ENCODE data around the gene CADPS.

The CADPS gene

GRCh38 chr3:62700357-62700756 lies 174.9 kb downstream of the CADPS start:
- Histone ChIP-seq H3K36me3 (ENCODE audit: insufficient read depth, low read length) (no peaks in the 10 kb centered on the region), H3K79me2 (ENCODE audit: insufficient read depth, low read length) (no peaks in the 10 kb centered on the region), H4K20me1 (ENCODE audit: insufficient read depth, low read length) (no peaks in the 10 kb centered on the region), H3F3A (ENCODE audit: insufficient read depth, low read length) (no peaks in the 10 kb centered on the region), H3K4me2 (ENCODE audit: low read length) (no peak overlapping the region), H3K4me1 (ENCODE audit: insufficient read depth, low read length, severe bottlenecking) (no peaks in the 10 kb centered on the region), H3K4me3 (ENCODE audit: low read depth, low read length, poor library complexity, severe bottlenecking) (no peak overlapping the region), H3K9me2 (ENCODE audit: low read depth, low read length) (no peaks in the 10 kb centered on the region), H2AFZ (ENCODE audit: low read length) (no peak overlapping the region), H3K27me3 (ENCODE audit: insufficient read depth, low read length) (no peaks in the 10 kb centered on the region), H3K9ac (ENCODE audit: low read length) (no peak overlapping the region), H3K9me3 (ENCODE audit: low read length) (no peaks in the 10 kb centered on the region), H3K27ac (ENCODE audit: low read depth, low read length, poor library complexity, severe bottlenecking) (no peak overlapping the region)
- TF ChIP-seq EZH2 (IDR thresholded peaks at IDR 0.05; ENCODE audit: borderline replicate concordance, low read length), result no peak
- TF ChIP-seq, protein P1, sequence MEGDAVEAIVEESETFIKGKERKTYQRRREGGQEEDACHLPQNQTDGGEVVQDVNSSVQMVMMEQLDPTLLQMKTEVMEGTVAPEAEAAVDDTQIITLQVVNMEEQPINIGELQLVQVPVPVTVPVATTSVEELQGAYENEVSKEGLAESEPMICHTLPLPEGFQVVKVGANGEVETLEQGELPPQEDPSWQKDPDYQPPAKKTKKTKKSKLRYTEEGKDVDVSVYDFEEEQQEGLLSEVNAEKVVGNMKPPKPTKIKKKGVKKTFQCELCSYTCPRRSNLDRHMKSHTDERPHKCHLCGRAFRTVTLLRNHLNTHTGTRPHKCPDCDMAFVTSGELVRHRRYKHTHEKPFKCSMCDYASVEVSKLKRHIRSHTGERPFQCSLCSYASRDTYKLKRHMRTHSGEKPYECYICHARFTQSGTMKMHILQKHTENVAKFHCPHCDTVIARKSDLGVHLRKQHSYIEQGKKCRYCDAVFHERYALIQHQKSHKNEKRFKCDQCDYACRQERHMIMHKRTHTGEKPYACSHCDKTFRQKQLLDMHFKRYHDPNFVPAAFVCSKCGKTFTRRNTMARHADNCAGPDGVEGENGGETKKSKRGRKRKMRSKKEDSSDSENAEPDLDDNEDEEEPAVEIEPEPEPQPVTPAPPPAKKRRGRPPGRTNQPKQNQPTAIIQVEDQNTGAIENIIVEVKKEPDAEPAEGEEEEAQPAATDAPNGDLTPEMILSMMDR (IDR thresholded peaks at IDR 0.05; ENCODE audit: low read length), result no peak

DNA sequence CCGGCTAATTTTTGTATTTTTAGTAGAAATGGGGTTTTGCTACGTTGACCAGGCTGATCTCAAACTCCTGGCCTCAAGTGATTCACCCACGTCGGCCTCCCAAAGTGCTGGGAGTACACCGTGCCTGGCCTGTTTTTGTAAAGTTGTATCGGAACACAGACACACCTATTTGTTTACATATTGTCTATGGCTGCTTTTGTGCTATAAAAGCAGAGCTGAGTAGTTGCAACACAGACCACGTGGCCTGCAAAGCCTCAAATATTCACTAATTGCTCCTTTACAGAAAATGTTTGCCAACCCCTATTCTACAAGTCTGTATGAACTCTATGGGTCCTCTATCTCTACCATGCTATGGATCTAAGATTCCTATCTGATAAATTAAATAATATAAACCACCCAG lies 175.5 kb downstream of the CADPS start:
- Histone ChIP-seq H3K9ac (ENCODE audit: low read length) (no peak overlapping the region), H3K4me3 (ENCODE audit: low read depth, low read length, poor library complexity, severe bottlenecking) (no peak overlapping the region), H3F3A (ENCODE audit: insufficient read depth, low read length) (no peaks in the 10 kb centered on the region), H4K20me1 (ENCODE audit: insufficient read depth, low read length) (no peaks in the 10 kb centered on the region), H3K27me3 (ENCODE audit: insufficient read depth, low read length) (no peaks in the 10 kb centered on the region), H2AFZ (ENCODE audit: low read length) (no peak overlapping the region), H3K27ac (ENCODE audit: low read depth, low read length, poor library complexity, severe bottlenecking) (no peak overlapping the region), H3K36me3 (ENCODE audit: insufficient read depth, low read length) (no peaks in the 10 kb centered on the region), H3K9me2 (ENCODE audit: low read depth, low read length) (no peaks in the 10 kb centered on the region), H3K9me3 (ENCODE audit: low read length) (no peaks in the 10 kb centered on the region), H3K79me2 (ENCODE audit: insufficient read depth, low read length) (no peaks in the 10 kb centered on the region), H3K4me2 (ENCODE audit: low read length) (no peak overlapping the region), H3K4me1 (ENCODE audit: insufficient read depth, low read length, severe bottlenecking) (no peaks in the 10 kb centered on the region)
- TF ChIP-seq, protein P1 (IDR thresholded peaks at IDR 0.05; ENCODE audit: low read length), result no peak
- no peak for TF ChIP-seq EZH2 (IDR thresholded peaks at IDR 0.05; ENCODE audit: borderline replicate concordance, low read length)

GRCh38 chr3:62696011-62696410 lies 179.2 kb downstream of the CADPS start:
- no peaks in the 10 kb centered on the region for H4K20me1 ChIP-seq (ENCODE audit: insufficient read depth, low read length)
- H3K4me1 ChIP-seq (ENCODE audit: insufficient read depth, low read length, severe bottlenecking), result no peaks in the 10 kb centered on the region
- no peaks in the 10 kb centered on the region for H3K36me3 ChIP-seq (ENCODE audit: insufficient read depth, low read length)
- no peak overlapping the region for H3K27ac ChIP-seq (ENCODE audit: low read depth, low read length, poor library complexity, severe bottlenecking)
- H3K9me2 ChIP-seq (ENCODE audit: low read depth, low read length), result no peaks in the 10 kb centered on the region
- no peak overlapping the region for H3K4me3 ChIP-seq (ENCODE audit: low read depth, low read length, poor library complexity, severe bottlenecking)
- no peaks in the 10 kb centered on the region for H3K79me2 ChIP-seq (ENCODE audit: insufficient read depth, low read length)
- no peak overlapping the region for H3K4me2 ChIP-seq (ENCODE audit: low read length)
- no peaks in the 10 kb centered on the region for H3K9me3 ChIP-seq (ENCODE audit: low read length)
- no peak overlapping the region for H3K9ac ChIP-seq (ENCODE audit: low read length)
- no peaks in the 10 kb centered on the region for H3F3A ChIP-seq (ENCODE audit: insufficient read depth, low read length)
- H2AFZ ChIP-seq (ENCODE audit: low read length), result no peak overlapping the region
- no peaks in the 10 kb centered on the region for H3K27me3 ChIP-seq (ENCODE audit: insufficient read depth, low read length)
- TF ChIP-seq, protein P1 (IDR thresholded peaks at IDR 0.05; ENCODE audit: low read length), result no peak
- TF ChIP-seq EZH2 (IDR thresholded peaks at IDR 0.05; ENCODE audit: borderline replicate concordance, low read length), result no peak

All from OCI-LY1 (cell line).